Activated T-helper 17 cell treated with anti-CD3 and anti-CD28 coated beads, Interleukin-2, amount 50 U/mL, for 72 hours (primary cell): ENCODE measurements around the gene ZBTB48. TPM values are rescaled to one million over a fixed set of nuclear protein-coding genes. Genes with fewer than 3 reads are reported as not detected.
A peak's percentile ranks its signal among the peaks of the same experiment; 100 is the strongest.
"Not testable (repeated sequence)": the region's sequence is repeated elsewhere in the genome, so short reads cannot be mapped to it uniquely, and the experiment has no call there.

Experiments used
- ATAC-seq: fragments of 150-1000 bp; cut with Tn5 transposase; replicated peaks from 2 replicates; pipeline ENCODE4 v1.10.0; 2021; ENCODE audit warnings: mild to moderate bottlenecking, moderate library complexity
- H3K27ac Mint-ChIP-seq: one replicate; pipeline ENCODE4 v1.8.0; 2022; ENCODE audit warnings: mixed read lengths
- H3K27me3 Mint-ChIP-seq: one replicate; pipeline ENCODE4 v1.8.0; 2022; ENCODE audit warnings: mixed read lengths
- H3K36me3 Mint-ChIP-seq: one replicate; pipeline ENCODE4 v1.8.0; 2022; ENCODE audit warnings: low read depth, mild to moderate bottlenecking, mixed read lengths
- H3K4me1 Mint-ChIP-seq: one replicate; pipeline ENCODE4 v1.8.0; 2022; ENCODE audit warnings: mixed read lengths
- H3K4me3 Mint-ChIP-seq: one replicate; pipeline ENCODE4 v1.8.0; 2022; ENCODE audit warnings: mild to moderate bottlenecking, mixed read lengths
- H3K9me3 Mint-ChIP-seq: one replicate; pipeline ENCODE4 v1.8.0; 2022; ENCODE audit warnings: mixed read lengths
- total RNA-seq, 2 donors: library from RNA; stranded (reverse); gene quantifications; one replicate each; pipeline ENCODE4 v1.2.3, GENCODE V29; 2022

Gene ZBTB48
- total RNA-seq, 2 donors from 2014 or later, result 22.0 to 28.5 TPM

DNA sequence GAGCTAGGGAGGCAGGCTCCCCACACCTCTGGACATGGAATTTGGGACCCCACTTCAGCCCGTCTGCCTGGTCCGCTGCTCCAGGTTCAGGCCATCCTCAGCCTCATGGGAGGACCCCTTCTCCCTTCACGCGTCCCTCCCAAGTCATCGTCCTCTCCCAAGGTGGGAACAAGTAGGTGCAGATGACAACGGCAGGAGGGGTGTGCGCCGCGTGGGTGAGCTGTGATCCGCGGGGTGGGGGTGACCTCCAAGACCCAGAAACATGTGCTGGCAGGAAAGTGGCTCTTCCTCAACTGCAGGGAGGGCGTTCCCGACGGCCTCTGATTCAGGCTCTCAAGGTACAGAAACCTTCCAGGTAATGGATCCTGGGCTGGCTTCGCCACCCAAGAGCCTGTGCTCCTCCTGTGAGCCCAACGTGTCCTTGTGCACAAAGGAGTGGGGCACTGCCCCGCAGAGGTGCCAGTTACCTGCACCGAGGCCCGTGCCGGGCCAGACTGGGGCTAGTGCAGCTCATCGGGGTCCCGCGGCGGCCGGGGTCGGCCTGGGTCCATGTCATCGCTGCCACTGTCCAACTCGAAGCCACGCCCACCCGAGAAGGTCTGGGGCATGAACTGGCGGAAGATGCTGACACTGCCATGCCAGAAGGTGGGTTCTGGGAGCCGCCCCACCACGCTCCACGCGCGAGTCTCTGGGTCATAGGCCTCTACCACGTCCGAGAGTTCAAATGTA lies 13.2 kb downstream of the ZBTB48 start:
- no peaks in the 10 kb centered on the region for H3K4me1 Mint-ChIP-seq
- H3K36me3 Mint-ChIP-seq, result peaks cover 82% of the 10 kb centered on the region
- H3K27me3 Mint-ChIP-seq, result no peaks in the 10 kb centered on the region
- no peak for ATAC-seq
- H3K9me3 Mint-ChIP-seq, result no peaks in the 10 kb centered on the region
- H3K4me3 Mint-ChIP-seq, result no peak overlapping the region
- H3K27ac Mint-ChIP-seq, result no peak overlapping the region

DNA sequence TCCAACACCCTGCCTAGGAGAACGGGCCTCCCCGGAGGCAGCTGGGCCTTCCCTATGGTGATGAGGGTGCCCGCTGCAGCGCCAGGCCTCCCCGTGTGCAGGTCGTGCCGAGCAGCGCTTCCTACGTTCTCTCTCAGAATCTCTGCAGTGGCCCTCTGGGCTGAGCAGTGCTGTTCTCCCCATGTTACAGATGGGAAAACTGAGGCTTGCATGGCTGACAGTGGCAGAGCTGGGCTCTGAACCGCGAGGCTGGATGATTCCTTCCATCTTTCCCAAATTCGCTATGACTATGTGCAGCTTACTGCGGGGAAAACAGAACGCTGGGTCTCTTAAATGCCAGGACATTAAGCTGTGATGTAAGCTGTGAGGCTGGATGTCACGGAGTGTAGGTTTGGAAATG lies 14.0 kb downstream of the ZBTB48 start:
- no peaks in the 10 kb centered on the region for H3K9me3 Mint-ChIP-seq
- no peak for ATAC-seq
- H3K27ac Mint-ChIP-seq, result no peak overlapping the region
- H3K27me3 Mint-ChIP-seq, result no peaks in the 10 kb centered on the region
- H3K4me1 Mint-ChIP-seq, result no peaks in the 10 kb centered on the region
- H3K4me3 Mint-ChIP-seq, result no peak overlapping the region
- H3K36me3 Mint-ChIP-seq, result peaks cover 87% of the 10 kb centered on the region

DNA sequence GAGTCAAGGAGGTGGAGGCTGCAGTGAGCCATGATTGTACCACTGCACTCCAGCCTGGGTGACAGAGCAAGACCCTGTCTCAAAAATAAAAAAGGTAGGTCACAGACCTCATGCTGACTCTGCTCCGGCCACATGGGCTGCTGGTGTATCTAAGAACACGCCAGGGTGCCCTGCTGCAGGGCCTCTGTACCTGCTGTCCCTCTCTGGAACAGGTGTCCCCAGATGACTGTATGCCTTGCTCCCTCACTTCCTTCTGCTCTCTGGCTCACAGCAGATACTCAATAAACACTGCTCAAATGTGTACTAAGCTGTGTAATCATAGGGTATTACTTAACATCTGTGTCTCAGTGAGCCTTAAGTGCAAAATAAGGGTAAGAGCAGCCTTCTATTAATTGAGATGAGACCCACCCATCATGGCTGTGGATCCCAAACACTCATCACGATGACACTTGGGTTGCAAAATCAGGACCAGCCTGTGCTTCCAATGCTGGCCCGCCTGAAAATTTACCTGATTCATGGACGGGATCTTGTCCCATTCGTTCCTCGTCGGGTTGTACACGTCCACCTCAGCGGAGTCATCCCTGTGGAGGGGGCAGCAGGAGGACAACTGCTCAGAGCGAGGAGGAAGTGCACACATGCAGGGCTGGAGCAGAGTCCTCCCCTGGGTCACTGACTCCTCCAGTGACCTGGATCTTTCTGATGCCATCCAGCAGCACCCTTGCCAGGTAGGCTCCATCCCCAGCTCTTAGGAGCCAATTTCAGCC lies 15.4 kb downstream of the ZBTB48 start:
- Mint-ChIP-seq H3K27me3 (no peaks in the 10 kb centered on the region), H3K9me3 (no peaks in the 10 kb centered on the region), H3K4me1 (peaks cover 5% of the 10 kb centered on the region), H3K36me3 (peaks cover 87% of the 10 kb centered on the region), H3K4me3 (no peak overlapping the region), H3K27ac (peak overlapping the region; percentile 19)
- no peak for ATAC-seq

DNA sequence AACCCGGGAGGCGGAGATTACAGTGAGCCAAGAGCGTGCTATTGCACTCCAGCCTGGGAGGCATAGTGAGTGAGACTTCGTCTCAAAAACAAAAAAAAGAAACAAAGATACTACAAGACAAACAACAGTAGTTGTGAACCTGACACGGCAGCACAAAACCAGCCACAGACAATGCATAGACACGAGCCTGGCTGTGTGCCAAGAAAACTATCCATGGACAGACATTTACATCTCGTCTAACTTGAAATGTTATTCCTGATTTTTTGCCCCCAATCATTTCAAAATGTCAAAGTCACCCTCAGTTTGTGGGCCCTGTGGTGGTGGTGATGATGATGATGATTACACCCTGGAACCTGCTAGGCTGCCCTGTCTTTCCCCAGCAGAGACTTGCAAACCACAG lies 16.6 kb downstream of the ZBTB48 start:
- Mint-ChIP-seq H3K36me3 (peaks cover 89% of the 10 kb centered on the region), H3K4me1 (peaks cover 5% of the 10 kb centered on the region), H3K27ac (peak overlapping the region; percentile 19), H3K9me3 (no peaks in the 10 kb centered on the region), H3K4me3 (no peak overlapping the region), H3K27me3 (no peaks in the 10 kb centered on the region)
- ATAC-seq, result no peak

DNA sequence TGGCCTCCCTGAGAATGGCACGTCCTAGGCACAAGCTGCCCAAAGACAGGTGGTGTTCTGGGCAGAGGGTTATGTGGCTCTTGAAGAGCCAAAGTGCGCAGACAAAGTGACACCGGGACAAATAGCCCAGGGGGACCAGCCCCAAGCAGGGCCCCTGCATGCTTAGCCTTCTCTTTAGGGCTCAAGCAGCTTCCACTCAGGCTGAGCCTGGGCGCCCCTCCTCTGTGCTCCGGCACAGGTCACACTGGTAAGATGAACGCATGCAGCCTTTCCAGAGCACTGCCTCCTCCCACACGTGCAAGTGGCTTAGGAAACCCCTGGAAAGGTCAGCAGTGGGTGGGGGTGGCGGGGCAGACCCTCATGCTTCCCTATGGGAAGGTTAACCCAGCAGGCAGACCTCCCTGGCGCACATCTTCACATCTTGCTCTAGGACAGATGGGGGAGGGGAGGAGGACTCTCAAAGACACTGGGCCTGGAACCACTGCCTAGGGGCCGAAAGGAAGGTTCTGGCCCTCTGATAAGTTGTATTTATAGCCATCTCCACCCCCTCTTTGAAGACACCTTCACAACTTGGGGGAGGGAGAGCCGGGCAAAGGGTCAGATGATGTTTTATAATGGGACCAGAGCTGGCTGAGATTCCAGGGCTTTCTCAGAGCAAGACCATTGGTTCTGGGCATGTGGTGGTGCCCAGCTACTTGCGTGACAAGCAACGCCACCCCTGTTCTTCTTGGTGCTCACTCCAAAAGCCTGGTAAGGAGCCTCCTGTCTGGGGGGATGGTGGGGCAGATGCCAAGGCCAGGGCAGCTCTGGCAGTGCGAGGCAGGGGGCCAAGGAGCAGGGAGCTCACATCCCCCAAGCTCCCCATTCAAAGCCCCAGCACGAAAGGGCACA lies 17.3 kb downstream of the ZBTB48 start:
- Mint-ChIP-seq H3K4me3 (no peak overlapping the region), H3K9me3 (no peaks in the 10 kb centered on the region), H3K27ac (no peak overlapping the region), H3K4me1 (peaks cover 5% of the 10 kb centered on the region), H3K36me3 (peaks cover 91% of the 10 kb centered on the region), H3K27me3 (no peaks in the 10 kb centered on the region)
- no peak for ATAC-seq

DNA sequence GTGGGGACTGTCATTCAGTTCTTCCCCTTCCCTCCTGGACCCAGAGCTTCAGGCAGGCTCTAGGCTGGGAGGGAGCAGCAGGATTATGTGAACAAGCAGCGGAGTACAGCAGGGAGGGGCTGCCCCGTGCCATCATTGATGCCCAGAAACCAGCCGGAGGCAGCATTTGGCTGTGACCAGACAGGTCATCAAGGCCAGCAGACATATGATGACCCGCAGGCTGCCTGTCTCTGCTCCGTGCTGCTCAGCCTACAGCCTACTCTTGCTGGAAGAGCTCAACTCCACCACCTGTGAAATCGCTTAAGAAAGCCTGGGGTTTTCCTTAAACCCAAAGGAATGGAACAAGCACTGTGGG lies 18.0 kb downstream of the ZBTB48 start:
- Mint-ChIP-seq H3K27me3 (no peaks in the 10 kb centered on the region), H3K9me3 (no peaks in the 10 kb centered on the region), H3K27ac (no peak overlapping the region), H3K4me3 (no peak overlapping the region), H3K4me1 (peaks cover 5% of the 10 kb centered on the region), H3K36me3 (peaks cover 89% of the 10 kb centered on the region)
- no peak for ATAC-seq

DNA sequence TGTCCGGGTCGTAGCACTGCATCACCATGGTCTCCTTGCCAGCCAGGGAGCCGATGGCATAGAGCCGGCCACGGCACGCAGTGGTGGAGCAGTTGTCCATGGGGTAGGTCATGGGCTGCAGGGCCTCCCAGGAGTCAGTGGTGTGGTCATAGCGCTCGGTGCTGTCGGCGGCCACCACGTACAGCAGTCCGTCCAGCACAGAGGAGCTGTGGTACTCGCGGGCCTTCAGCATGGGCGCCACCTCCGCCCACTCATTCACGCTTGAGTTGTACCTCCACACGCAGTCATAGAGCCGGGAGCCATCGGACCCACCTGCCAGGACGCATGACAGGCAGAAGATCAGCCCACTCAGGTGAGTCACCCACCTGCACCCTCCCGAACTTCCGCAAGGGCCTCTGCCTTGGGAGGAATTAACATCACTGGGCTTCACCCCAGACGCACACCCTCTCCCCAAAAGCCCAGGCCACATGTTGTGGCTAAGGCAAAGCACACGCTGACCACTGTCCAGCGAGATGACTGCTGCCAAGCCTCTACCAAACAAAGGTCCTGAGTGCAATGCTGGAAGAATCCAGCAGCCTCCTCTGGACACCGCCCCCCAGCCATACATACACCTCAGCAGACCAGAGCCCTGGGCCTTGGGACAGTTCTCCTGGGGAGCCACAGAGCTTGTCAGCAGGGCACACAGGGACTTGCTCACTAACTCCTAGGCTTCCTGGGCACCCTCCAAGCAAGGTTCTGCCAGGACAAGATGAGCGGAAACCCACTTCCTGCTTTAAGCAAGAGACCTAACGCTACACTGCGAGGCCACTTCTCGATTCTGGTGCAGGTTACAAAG lies 19.6 kb downstream of the ZBTB48 start:
- peaks cover 5% of the 10 kb centered on the region for H3K4me1 Mint-ChIP-seq
- H3K9me3 Mint-ChIP-seq, result no peaks in the 10 kb centered on the region
- peak overlapping the region; percentile 87 for H3K4me3 Mint-ChIP-seq
- H3K27me3 Mint-ChIP-seq, result no peaks in the 10 kb centered on the region
- peak overlapping the region; percentile 93 for H3K27ac Mint-ChIP-seq
- peak; percentile 16 for ATAC-seq
- H3K36me3 Mint-ChIP-seq, result peaks cover 72% of the 10 kb centered on the region

DNA sequence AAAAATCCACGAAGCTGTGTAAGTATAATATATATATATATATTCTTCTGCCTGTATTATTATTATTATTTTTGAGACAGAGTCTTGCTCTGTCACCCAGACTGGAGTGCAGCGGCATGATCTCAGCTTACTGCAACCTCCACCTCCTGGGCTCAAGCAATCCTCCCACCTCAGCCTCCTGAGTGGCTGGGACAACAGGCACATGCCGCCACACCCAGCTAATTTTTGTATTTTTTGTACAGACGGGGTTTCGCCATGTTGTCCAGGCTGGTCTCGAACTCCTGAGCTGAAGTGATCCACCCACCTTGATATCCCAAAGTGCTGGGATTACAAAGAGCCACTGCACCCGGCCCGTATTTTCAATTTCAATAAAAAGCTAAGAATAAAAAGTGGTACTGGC lies 20.2 kb downstream of the ZBTB48 start:
- Mint-ChIP-seq H3K4me3 (peak overlapping the region; percentile 87), H3K36me3 (peaks cover 66% of the 10 kb centered on the region), H3K27ac (peak overlapping the region; percentile 93)
- H3K9me3 Mint-ChIP-seq, H3K27me3 Mint-ChIP-seq, H3K4me1 Mint-ChIP-seq, ATAC-seq: not testable (repeated sequence)

DNA sequence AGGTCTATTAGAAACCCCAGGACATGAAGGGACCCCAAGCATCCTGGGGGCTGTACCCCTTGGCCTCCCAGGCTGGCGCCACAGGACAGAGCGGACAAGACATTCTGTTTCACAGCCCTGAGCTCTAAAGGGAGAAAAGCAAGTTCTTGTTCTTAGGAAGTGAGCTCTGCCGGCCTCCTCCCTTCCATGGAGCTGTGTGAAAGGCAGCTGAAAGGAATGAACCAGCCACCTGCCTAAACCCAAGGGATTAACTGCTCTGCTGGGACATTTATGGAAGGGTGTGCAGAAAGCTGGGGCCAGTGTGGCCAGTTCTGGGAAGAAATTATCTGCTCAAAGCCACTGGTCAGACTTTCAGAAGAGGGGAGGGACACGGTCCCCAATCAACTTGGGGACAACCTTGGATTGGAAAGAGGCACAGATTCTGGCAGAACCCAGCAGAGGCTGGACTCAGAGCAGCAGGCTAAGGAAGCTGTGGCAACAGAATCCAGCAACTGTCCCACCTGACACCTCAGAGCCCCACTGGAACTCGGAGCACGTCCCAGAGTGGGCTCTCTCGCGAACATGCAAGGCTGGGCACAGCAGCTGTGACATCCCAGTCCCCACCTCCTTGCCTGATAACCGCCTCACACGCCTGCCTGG lies 20.7 kb downstream of the ZBTB48 start:
- ATAC-seq, result no peak
- H3K4me1 Mint-ChIP-seq, result peaks cover 5% of the 10 kb centered on the region

DNA sequence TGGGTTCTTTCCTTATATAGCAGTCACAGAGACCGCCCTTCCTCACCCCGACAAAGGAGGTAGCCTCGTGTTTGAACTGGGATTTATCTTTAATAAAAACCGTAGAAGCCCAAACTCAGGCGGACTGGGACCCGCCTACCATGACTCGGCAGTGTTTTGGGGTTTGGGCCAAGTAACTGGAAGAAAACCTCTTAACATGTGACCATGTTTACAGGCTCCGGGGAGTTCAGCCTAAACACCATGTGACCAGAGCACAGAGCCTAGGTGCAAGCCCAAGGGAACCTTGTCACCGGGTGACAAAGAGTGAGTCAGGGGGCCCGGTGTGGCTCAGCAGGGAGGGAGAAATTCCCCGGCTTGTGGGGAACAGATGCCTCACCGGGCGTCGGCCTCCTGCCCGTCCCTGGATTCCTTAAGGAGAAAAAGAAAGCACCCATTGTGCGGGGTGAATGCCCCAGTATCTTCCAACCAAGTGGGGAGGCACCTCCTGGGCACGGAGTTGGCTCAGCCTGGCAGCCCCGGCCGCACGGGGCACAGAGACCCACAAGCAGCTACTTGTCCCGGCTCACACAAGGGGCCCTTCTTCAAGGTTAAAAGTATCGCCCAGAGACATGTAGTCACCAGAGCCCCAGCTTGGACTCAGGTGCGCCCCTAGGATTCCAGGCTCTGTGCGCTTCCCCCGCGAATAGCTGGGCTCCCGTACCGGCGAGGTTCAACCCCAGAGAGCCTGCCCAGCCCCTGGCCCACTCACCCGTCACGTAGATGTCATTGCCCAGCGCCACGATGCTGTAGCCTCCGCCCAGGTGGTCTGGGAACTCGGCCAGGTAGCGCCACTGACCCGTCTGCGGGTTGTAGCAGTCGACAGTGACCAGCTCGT lies 21.5 kb downstream of the ZBTB48 start:
- Mint-ChIP-seq H3K9me3 (no peaks in the 10 kb centered on the region), H3K4me3 (peak overlapping the region; percentile 87), H3K4me1 (peaks cover 5% of the 10 kb centered on the region), H3K36me3 (peaks cover 53% of the 10 kb centered on the region), H3K27ac (peak overlapping the region; percentile 93), H3K27me3 (no peaks in the 10 kb centered on the region)
- ATAC-seq, result peak; percentile 83

More for the DNA sequence above, 20.7 kb downstream of the ZBTB48 start:
- Mint-ChIP-seq H3K27me3 (no peaks in the 10 kb centered on the region), H3K9me3 (no peaks in the 10 kb centered on the region), H3K36me3 (peaks cover 61% of the 10 kb centered on the region), H3K4me3 (peak overlapping the region; percentile 87), H3K27ac (peak overlapping the region; percentile 93)

DNA sequence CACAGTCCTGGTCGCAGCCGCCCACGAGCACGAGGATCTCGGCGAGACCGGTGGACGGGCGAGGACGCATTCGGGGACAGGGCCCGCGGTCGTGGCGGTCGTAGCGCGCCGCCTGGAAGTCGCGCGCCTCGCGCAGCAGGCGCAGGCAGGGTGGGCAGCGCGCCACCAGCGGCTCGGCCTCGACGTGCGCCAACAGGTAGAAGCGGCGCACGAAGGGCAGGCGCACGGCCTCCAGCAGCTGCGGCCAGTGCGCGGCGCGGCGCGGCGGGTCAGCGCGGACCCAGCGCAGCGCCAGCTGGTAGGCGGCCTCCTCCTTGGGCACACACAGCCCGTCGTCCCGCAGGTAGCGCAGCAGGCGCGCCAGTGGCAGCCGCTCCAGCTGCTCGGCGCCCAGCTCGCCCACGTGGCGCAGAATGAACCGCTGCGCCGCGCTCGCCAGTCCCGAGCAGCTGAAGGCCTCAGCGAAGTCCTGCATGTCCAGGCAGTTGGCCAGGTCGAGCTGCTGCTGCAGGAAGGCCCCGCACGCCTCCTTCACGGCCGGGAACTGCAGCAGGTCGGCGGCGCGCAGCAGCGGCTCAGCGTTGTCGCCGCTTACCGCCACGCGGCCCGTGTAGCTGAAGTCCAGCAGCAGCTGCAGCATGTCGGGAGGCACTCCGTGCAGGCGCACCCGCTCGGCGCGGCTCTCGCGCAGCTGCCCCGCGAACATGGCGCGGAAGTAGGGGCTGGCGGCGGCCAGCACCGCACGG lies 22.3 kb downstream of the ZBTB48 start:
- Mint-ChIP-seq H3K4me3 (peak overlapping the region; percentile 87), H3K27ac (peak overlapping the region; percentile 93), H3K9me3 (no peaks in the 10 kb centered on the region), H3K4me1 (peaks cover 5% of the 10 kb centered on the region), H3K36me3 (peaks cover 45% of the 10 kb centered on the region), H3K27me3 (no peaks in the 10 kb centered on the region)
- peak; percentile 15 for ATAC-seq

DNA sequence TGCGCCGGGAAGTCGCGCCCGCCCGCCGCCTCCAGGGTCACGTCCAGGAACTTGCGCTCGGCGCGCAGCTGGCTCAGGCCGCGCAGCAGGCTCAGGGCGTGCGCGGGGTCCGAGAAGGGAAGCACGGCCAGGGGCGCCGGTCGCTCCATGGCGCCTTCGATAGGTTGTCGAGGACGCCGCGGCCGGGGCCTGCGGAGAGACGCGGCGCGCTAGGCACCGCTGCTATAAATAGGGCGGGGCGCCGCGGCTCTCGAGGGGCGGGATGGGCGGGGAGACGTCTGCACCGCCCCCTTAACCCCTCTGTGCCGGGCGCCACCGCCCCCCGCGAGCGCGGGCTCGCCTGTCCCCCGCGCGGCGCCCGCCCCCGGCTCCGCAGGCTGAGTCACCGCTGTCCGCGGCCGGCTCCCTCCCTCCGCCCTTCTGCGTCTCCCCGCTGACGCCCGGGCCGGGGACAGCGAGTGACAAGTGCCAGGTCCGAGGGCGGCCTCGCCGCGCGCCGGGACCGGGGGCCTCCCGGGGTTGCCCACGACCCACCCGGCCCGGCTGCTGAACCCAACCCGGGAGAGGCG lies 23.0 kb downstream of the ZBTB48 start, which contains the start of gene KLHL21:
KLHL21 (minus strand) TSS at position 201 of the 569 bp plus-strand sequence; CDS start at position 149, 52 bp downstream.
- Mint-ChIP-seq H3K4me1 (peaks cover 5% of the 10 kb centered on the region), H3K27me3 (no peaks in the 10 kb centered on the region), H3K36me3 (peaks cover 39% of the 10 kb centered on the region), H3K4me3 (peak within 1 kb of the TSS; percentile 87), H3K9me3 (no peaks in the 10 kb centered on the region), H3K27ac (peak within 1 kb of the TSS; percentile 93)
- ATAC-seq, result peak; percentile 62
